ENCODE data around the gene PLAGL1.
"Not testable (repeated sequence)": the region's sequence is repeated elsewhere in the genome, so short reads cannot be mapped to it uniquely, and the experiment has no call there.

PLAGL1 gene

DNA sequence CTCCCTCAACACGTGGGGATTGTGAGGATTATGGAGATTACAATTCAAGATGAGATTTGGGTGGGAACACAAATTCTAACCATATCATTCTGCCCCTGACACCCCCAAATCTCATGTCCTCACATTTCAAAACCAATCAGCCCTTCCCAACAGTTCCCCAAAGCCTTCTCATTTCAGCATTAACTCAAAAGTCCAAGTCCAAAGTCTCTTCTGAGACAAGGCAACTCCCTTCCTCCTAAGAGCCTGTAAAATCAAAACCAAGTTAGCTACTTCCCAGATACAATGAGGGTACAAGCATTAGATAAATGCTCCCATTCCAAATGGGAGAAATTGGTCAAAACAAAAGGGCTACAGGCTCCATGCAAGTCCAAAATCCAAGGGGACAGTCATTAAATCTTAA lies 39.6 kb upstream of the PLAGL1 start:
- H3K27me3 ChIP-seq (replicated peaks; ENCODE audit: control insufficient read depth, insufficient read depth, low read length), result no peaks in the 10 kb centered on the region
- no peaks in the 10 kb centered on the region for H3K36me3 ChIP-seq (ENCODE audit: control insufficient read depth, insufficient read depth, low read length)
- TF ChIP-seq, protein P1, sequence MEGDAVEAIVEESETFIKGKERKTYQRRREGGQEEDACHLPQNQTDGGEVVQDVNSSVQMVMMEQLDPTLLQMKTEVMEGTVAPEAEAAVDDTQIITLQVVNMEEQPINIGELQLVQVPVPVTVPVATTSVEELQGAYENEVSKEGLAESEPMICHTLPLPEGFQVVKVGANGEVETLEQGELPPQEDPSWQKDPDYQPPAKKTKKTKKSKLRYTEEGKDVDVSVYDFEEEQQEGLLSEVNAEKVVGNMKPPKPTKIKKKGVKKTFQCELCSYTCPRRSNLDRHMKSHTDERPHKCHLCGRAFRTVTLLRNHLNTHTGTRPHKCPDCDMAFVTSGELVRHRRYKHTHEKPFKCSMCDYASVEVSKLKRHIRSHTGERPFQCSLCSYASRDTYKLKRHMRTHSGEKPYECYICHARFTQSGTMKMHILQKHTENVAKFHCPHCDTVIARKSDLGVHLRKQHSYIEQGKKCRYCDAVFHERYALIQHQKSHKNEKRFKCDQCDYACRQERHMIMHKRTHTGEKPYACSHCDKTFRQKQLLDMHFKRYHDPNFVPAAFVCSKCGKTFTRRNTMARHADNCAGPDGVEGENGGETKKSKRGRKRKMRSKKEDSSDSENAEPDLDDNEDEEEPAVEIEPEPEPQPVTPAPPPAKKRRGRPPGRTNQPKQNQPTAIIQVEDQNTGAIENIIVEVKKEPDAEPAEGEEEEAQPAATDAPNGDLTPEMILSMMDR (IDR thresholded peaks at IDR 0.05; ENCODE audit: insufficient read depth, low read length, poor library complexity, severe bottlenecking), result no peak
- no peak overlapping the region for H3K4me3 ChIP-seq (replicated peaks; ENCODE audit: low read depth, low read length)
- no peak for DNase-seq (ENCODE audit: extremely low read depth, insufficient read length)

DNA sequence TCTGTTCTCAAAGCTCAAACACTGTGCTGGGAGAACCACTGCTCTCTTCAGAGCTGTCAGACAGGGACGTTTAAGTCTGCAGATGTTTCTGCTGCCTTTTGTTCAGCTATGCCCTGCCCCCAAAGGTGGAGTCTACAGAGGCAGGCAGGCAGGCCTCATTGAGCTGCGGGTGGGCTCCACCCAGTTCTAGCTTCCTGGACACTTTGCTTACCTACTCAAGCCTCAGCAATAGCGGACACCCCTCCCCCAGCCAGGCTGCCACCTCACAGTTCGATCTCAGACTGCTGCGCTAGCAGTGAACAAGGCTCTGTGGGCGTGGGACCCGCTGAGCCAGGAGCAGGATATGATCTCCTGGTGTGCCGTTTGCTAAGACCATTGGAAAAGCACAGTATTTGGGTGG lies 38.6 kb upstream of the PLAGL1 start:
- not testable (repeated sequence) for H3K4me3 ChIP-seq (replicated peaks; ENCODE audit: low read depth, low read length); DNase-seq (ENCODE audit: extremely low read depth, insufficient read length); H3K27me3 ChIP-seq (replicated peaks; ENCODE audit: control insufficient read depth, insufficient read depth, low read length); H3K36me3 ChIP-seq (ENCODE audit: control insufficient read depth, insufficient read depth, low read length)

DNA sequence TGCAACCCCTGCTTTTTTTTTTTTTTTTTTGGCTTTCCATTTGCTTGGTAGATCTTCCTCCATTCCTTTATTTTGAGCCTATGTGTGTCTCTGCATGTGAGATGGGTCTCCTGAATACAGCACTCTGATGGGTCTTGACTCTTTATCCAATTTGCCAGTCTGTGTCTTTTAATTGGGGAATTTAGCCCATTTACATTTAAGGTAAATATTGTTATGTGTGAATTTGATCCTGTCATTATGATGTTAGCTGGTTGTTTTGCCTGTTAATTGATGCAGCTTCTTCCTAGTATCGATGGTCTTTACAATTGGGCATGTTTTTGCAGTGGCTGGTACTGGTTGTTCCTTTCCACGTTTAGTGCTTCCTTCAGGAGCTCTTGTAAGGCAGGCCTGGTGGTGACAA lies 36.9 kb upstream of the PLAGL1 start:
- not testable (repeated sequence) for H3K36me3 ChIP-seq (ENCODE audit: control insufficient read depth, insufficient read depth, low read length); DNase-seq (ENCODE audit: extremely low read depth, insufficient read length); H3K4me3 ChIP-seq (replicated peaks; ENCODE audit: low read depth, low read length); H3K27me3 ChIP-seq (replicated peaks; ENCODE audit: control insufficient read depth, insufficient read depth, low read length)

DNA sequence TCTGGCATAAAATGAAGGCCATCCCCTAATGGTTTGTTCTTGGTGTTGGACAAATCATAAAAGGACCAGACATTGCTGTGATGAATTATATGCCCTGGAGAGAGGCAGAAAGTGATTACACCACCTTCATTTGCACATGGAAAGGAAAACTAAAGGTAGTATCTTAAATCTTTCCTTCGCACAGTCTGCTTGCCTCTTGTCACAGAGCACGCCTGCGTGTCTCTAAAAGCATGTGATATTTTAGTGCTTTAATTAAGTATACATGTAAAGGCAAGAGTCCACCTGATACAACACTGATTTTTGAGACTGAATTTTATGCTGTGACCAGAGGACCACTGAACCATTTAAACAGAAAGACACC lies 28.8 kb upstream of the PLAGL1 start:
- H3K4me3 ChIP-seq (replicated peaks; ENCODE audit: low read depth, low read length), result no peak overlapping the region
- no peak for DNase-seq (ENCODE audit: extremely low read depth, insufficient read length)
- no peaks in the 10 kb centered on the region for H3K36me3 ChIP-seq (ENCODE audit: control insufficient read depth, insufficient read depth, low read length)
- no peaks in the 10 kb centered on the region for H3K27me3 ChIP-seq (replicated peaks; ENCODE audit: control insufficient read depth, insufficient read depth, low read length)
- TF ChIP-seq, protein P1 (IDR thresholded peaks at IDR 0.05; ENCODE audit: insufficient read depth, low read length, poor library complexity, severe bottlenecking), result no peak

DNA sequence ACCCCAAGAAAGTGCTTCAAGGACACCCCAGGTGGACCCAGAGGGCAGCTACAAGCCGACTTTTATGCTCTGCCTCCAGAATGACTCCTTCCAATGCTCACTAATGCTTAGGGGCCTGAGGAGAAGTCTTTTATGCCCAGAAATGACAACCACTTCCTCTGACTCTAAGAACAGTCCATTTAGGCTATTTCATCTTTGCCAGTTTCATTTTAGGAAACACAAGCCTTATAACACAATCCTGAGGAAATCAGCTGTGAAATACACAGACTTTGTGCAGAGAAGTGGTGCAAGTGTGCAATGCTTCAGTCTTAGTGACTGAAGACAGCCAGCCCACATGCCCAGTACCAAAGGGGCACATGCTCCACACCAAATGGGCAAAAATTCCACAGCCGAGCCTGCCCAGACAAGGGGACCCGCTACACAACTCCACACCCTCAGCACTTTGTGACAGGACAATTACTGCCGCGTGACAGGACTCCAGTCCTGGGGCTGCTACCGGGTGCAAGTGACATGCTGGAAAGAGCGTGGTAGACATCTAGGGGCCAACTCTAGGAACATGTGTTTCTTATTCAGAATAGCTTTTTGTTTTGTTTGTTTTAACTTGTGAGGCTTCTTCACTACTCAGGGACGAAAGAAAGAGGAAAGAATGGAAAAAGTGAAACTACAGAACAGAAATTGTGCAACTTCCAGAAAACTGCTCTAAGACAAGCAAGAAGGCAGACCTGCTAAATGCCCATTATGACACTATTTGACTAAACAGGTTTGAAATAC lies 28.2 kb upstream of the PLAGL1 start:
- TF ChIP-seq, protein P1 (IDR thresholded peaks at IDR 0.05; ENCODE audit: insufficient read depth, low read length, poor library complexity, severe bottlenecking), result peak; percentile 20
- no peaks in the 10 kb centered on the region for H3K27me3 ChIP-seq (replicated peaks; ENCODE audit: control insufficient read depth, insufficient read depth, low read length)
- H3K36me3 ChIP-seq (ENCODE audit: control insufficient read depth, insufficient read depth, low read length), result no peaks in the 10 kb centered on the region
- H3K4me3 ChIP-seq (replicated peaks; ENCODE audit: low read depth, low read length), result no peak overlapping the region
- peak; percentile 13 for DNase-seq (ENCODE audit: extremely low read depth, insufficient read length)

DNA sequence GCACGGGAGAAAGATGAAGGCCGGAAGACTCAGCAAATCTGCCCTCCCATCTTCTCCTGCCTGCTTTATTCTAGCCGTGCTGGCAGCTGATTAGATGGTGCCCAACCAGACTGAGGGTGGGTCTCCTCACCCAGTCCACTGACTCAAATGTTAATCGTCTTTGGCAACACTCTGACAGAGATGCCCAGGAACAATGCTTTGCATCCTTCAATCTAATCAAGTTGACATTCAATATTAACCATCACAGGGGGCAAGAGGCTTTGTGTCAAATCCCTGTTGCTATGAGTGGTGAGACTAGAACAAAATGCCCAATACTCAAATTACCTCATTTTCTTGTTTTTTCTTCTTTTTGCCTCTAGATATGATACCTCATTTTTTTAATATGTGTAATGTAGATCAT lies 27.4 kb upstream of the PLAGL1 start:
- Histone ChIP-seq H3K36me3 (ENCODE audit: control insufficient read depth, insufficient read depth, low read length) (no peaks in the 10 kb centered on the region), H3K27me3 (replicated peaks; ENCODE audit: control insufficient read depth, insufficient read depth, low read length) (no peaks in the 10 kb centered on the region), H3K4me3 (replicated peaks; ENCODE audit: low read depth, low read length) (no peak overlapping the region)
- DNase-seq (ENCODE audit: extremely low read depth, insufficient read length), result no peak
- TF ChIP-seq, protein P1 (IDR thresholded peaks at IDR 0.05; ENCODE audit: insufficient read depth, low read length, poor library complexity, severe bottlenecking), result no peak
